A673 (cell line): ENCODE measurements around the gene JMJD1C. TPM values are rescaled to one million over a fixed set of nuclear protein-coding genes. Genes with fewer than 3 reads are reported as not detected.

Experiments used
- BruUV-seq: library from RNA; stranded (reverse); fragments of 400-500 nt; replicated peaks from 2 replicates; lab custom pipeline; 2021; lab: Mats Ljungman, UMichigan
- CTCF ChIA-PET: fragments of 300-600 bp; sonication (Branson Sonifier 250); formaldehyde crosslinking; loops from one replicate; lab custom pipeline; 2022; ENCODE audit warnings: antibody characterized with exemption; lab: Charles Lee
- POLR2A ChIA-PET: fragments of 300-600 bp; sonication (Branson Sonifier 250); formaldehyde crosslinking; loops from one replicate; lab custom pipeline; 2022; ENCODE audit warnings: antibody characterized with exemption; ENCODE audit not compliant: low non-redundant PET; lab: Charles Lee
- DNase-seq: peaks from one replicate; pipeline ENCODE4 v3.0.0-alpha.2; 2015; ENCODE audit warnings: low spot score
- H3K27ac ChIP-seq: fragments of 200-600 bp; sonication (generic); 2 replicates; pipeline ENCODE4 v1.5.1; 2016; ENCODE audit warnings: mixed run types, low read depth, mild to moderate bottlenecking, mixed read lengths, antibody characterized with exemption, low read length; ENCODE audit not compliant: poor library complexity, severe bottlenecking
- H3K27me3 ChIP-seq: fragments of 200-600 bp; sonication (generic); replicated peaks from 2 replicates; pipeline ENCODE4 v1.6.1; 2017; ENCODE audit warnings: mixed run types, low read depth, mild to moderate bottlenecking, mixed read lengths, antibody characterized with exemption, low read length; ENCODE audit not compliant: insufficient read depth, poor library complexity
- H3K36me3 ChIP-seq: fragments of 200-600 bp; sonication (generic); 2 replicates; pipeline ENCODE4 v1.6.1; 2016; ENCODE audit warnings: mixed run types, mild to moderate bottlenecking, mixed read lengths, antibody characterized with exemption, low read length; ENCODE audit not compliant: insufficient read depth, poor library complexity, severe bottlenecking
- H3K4me1 ChIP-seq: fragments of 200-600 bp; sonication (generic); 2 replicates; pipeline ENCODE4 v1.6.1; 2017; ENCODE audit warnings: mixed run types, mild to moderate bottlenecking, mixed read lengths, antibody characterized with exemption, low read length; ENCODE audit not compliant: insufficient read depth, poor library complexity, severe bottlenecking
- H3K4me3 ChIP-seq: fragments of 200-600 bp; sonication (generic); 2 replicates; pipeline ENCODE4 v1.5.1; 2016; ENCODE audit warnings: low read depth, mixed run types, mild to moderate bottlenecking, mixed read lengths, low read length; ENCODE audit not compliant: poor library complexity, severe bottlenecking
- H3K9me3 ChIP-seq: fragments of 200-600 bp; sonication (generic); 2 replicates; pipeline ENCODE4 v1.6.1; 2016; ENCODE audit warnings: mixed run types, low read depth, mild to moderate bottlenecking, mixed read lengths, antibody characterized with exemption, low read length; ENCODE audit not compliant: poor library complexity, severe bottlenecking
- CTCF ChIP-seq: fragments of 300-800, 200-600 bp; sonication (generic); conservative IDR thresholded peaks from 2 replicates; pipeline ENCODE4 v1.5.1; 2017; ENCODE audit warnings: low read depth, mild to moderate bottlenecking, antibody characterized with exemption, low read length, moderate library complexity, mixed read lengths
- EZH2 ChIP-seq: fragments of 200-600 bp; sonication (generic); IDR thresholded peaks from 2 replicates; pipeline ENCODE4 v1.6.1; 2017; ENCODE audit warnings: borderline replicate concordance, low read depth, mild to moderate bottlenecking, mixed read lengths, antibody characterized with exemption, low read length; ENCODE audit not compliant: poor library complexity, severe bottlenecking
- intact Hi-C: fragments of 100-400 bp; cut with micrococcal nuclease; formaldehyde crosslinking; loops from one replicate; pipeline ENCODE4 v1.10.0; 2022; ENCODE audit not compliant: unreplicated experiment
- total RNA-seq: library from RNA; stranded (reverse); gene quantifications from 2 replicates; pipeline ENCODE4 v1.2.3, GENCODE V29; 2021

JMJD1C gene
- total RNA-seq, 1 experiment from 2014 or later = 71.4 TPM

GRCh38 chr10:63224241-63224640, 241.5 kb downstream of the JMJD1C start:
- intact Hi-C loops = no loop called here

GRCh38 chr10:63221950-63222349, 243.8 kb downstream of the JMJD1C start:
- TF ChIP-seq EZH2 (no peak), CTCF (no peak)
- intact Hi-C loops = no loop called here
- BruUV-seq = no TSS peak

More at GRCh38 chr10:63224241-63224640, 241.5 kb downstream of the JMJD1C start:
- Histone ChIP-seq H3K4me3 (no peak overlapping the region), H3K4me1 (peaks cover 28% of the 10 kb centered on the region), H3K9me3 (no peaks in the 10 kb centered on the region), H3K27ac (no peak overlapping the region), H3K27me3 (no peaks in the 10 kb centered on the region), H3K36me3 (no peaks in the 10 kb centered on the region)
- BruUV-seq = no TSS peak
- no peak for DNase-seq
- TF ChIP-seq EZH2 (no peak), CTCF (no peak)
- ChIA-PET POLR2A (no interaction called here), CTCF (no interaction called here)

GRCh38 chr10:63219749-63220148, 246.0 kb downstream of the JMJD1C start:
- Histone ChIP-seq H3K4me1 (peaks cover 37% of the 10 kb centered on the region), H3K27ac (no peak overlapping the region), H3K36me3 (no peaks in the 10 kb centered on the region), H3K27me3 (no peaks in the 10 kb centered on the region), H3K4me3 (no peak overlapping the region), H3K9me3 (no peaks in the 10 kb centered on the region)
- BruUV-seq = no TSS peak
- DNase-seq = no peak
- POLR2A ChIA-PET = no interaction called here
- TF ChIP-seq CTCF (no peak), EZH2 (no peak)
- intact Hi-C loops = loop anchor here (5.0 kb wide), 2 partner anchors 48 to 503 kb away; no protein-coding TSS in a partner anchor
- CTCF ChIA-PET = no interaction called here

More at GRCh38 chr10:63221950-63222349, 243.8 kb downstream of the JMJD1C start:
- no peak for DNase-seq
- ChIA-PET CTCF (no interaction called here), POLR2A (no interaction called here)
- H3K4me1 ChIP-seq = peaks cover 26% of the 10 kb centered on the region
- no peaks in the 10 kb centered on the region for H3K27me3 ChIP-seq
- no peaks in the 10 kb centered on the region for H3K36me3 ChIP-seq
- no peak overlapping the region for H3K27ac ChIP-seq
- H3K4me3 ChIP-seq = no peak overlapping the region
- H3K9me3 ChIP-seq = no peaks in the 10 kb centered on the region
